OCI-LY1 (cell line): ENCODE measurements around the gene HDHD2.
"Not testable (repeated sequence)": the region's sequence is repeated elsewhere in the genome, so short reads cannot be mapped to it uniquely, and the experiment has no call there.

Experiments used
- H2AFZ ChIP-seq: fragments of 200-600 bp; sonication (generic), shearing (Covaris generic); 2 replicates; pipeline ENCODE4 v1.6.0; 2014; ENCODE audit warnings: antibody characterized with exemption, mild to moderate bottlenecking, low read length
- H3F3A ChIP-seq: fragments of 200-600 bp; sonication (generic), shearing (Covaris generic); 2 replicates; pipeline ENCODE4 v1.6.0; 2014; ENCODE audit warnings: mild to moderate bottlenecking, antibody characterized with exemption, low read length, moderate library complexity; ENCODE audit not compliant: insufficient read depth
- H3K27ac ChIP-seq: fragments of 200-600 bp; sonication (generic); 2 replicates; pipeline ENCODE4 v1.5.1; 2014; ENCODE audit warnings: low read length, mixed run types, mild to moderate bottlenecking, low read depth; ENCODE audit not compliant: poor library complexity, severe bottlenecking
- H3K27me3 ChIP-seq: fragments of 200-600 bp; sonication (generic); 2 replicates; pipeline ENCODE4 v1.6.0; 2014; ENCODE audit warnings: antibody characterized with exemption, mild to moderate bottlenecking, low read length, moderate library complexity; ENCODE audit not compliant: insufficient read depth
- H3K36me3 ChIP-seq: fragments of 200-600 bp; sonication (generic); 2 replicates; pipeline ENCODE4 v1.6.1; 2014; ENCODE audit warnings: mild to moderate bottlenecking, antibody characterized with exemption, low read length, moderate library complexity, mixed read lengths; ENCODE audit not compliant: insufficient read depth
- H3K4me1 ChIP-seq: fragments of 200-600 bp; sonication (generic); 2 replicates; pipeline ENCODE4 v1.5.1; 2014; ENCODE audit warnings: mild to moderate bottlenecking, low read length, moderate library complexity; ENCODE audit not compliant: insufficient read depth, severe bottlenecking
- H3K4me2 ChIP-seq: fragments of 200-600 bp; sonication (generic), shearing (Covaris generic); 2 replicates; pipeline ENCODE4 v1.6.1; 2014; ENCODE audit warnings: low read length
- H3K4me3 ChIP-seq: fragments of 200-600 bp; sonication (generic); 2 replicates; pipeline ENCODE4 v1.5.1; 2014; ENCODE audit warnings: low read length, low read depth, mild to moderate bottlenecking, mixed read lengths; ENCODE audit not compliant: poor library complexity, severe bottlenecking
- H3K79me2 ChIP-seq: fragments of 200-600 bp; shearing (Covaris generic); 2 replicates; pipeline ENCODE4 v1.6.1; 2016; ENCODE audit warnings: mixed run types, low read length, mixed read lengths; ENCODE audit not compliant: insufficient read depth
- H3K9ac ChIP-seq: fragments of 200-600 bp; sonication (generic), shearing (Covaris generic); 2 replicates; pipeline ENCODE4 v1.6.1; 2014; ENCODE audit warnings: mild to moderate bottlenecking, low read length, mixed read lengths
- H3K9me2 ChIP-seq: fragments of 200-600 bp; sonication (generic), shearing (Covaris generic); 2 replicates; pipeline ENCODE4 v1.6.1; 2014; ENCODE audit warnings: low read depth, mild to moderate bottlenecking, low read length, mixed read lengths
- H3K9me3 ChIP-seq: fragments of 200-600 bp; shearing (Covaris generic); 2 replicates; pipeline ENCODE4 v1.6.1; 2014; ENCODE audit warnings: low read length, mixed read lengths
- H4K20me1 ChIP-seq: fragments of 200-600 bp; sonication (generic), shearing (Covaris generic); 2 replicates; pipeline ENCODE4 v1.6.0; 2016; ENCODE audit warnings: mild to moderate bottlenecking, low read length; ENCODE audit not compliant: insufficient read depth
- EZH2 ChIP-seq: fragments of 200-600 bp; sonication (generic), shearing (Covaris generic); IDR thresholded peaks from 2 replicates; pipeline ENCODE4 v1.8.0; 2017; ENCODE audit warnings: borderline replicate concordance, mixed run types, mild to moderate bottlenecking, antibody characterized with exemption, low read length, moderate library complexity, mixed read lengths
- TF ChIP-seq, protein P1 (sequence below): fragments of 200-600 bp; sonication (generic), shearing (Covaris generic); IDR thresholded peaks from 2 replicates; pipeline ENCODE4 v1.5.1; 2017; ENCODE audit warnings: mild to moderate bottlenecking, antibody characterized with exemption, low read length, moderate library complexity, mixed read lengths

Gene HDHD2

DNA sequence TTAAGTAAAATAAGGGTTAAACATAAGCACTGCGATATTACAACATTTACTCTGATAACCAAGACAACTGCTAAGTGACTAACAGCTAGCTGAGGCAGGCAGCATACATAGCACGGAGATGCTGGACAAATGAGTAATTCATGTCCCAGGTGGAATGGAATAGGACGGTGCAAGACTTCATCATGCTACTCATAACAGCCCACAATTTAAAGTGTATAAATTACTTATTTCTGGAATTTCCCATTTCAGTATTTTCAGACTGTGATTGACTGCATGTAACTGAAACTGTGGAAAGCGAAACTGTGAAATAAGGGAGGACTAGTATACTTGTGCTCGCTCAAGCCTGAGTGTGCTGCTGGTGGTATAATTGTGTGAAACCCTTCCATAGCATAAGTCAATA is 12.9 kb upstream of the HDHD2 start:
- Histone ChIP-seq H3K9me2 (no peaks in the 10 kb centered on the region), H3K79me2 (peaks cover 37% of the 10 kb centered on the region), H2AFZ (no peak overlapping the region), H3K4me1 (peaks cover 10% of the 10 kb centered on the region), H3K27ac (no peak overlapping the region), H3K4me3 (no peak overlapping the region), H3F3A (no peaks in the 10 kb centered on the region), H3K36me3 (no peaks in the 10 kb centered on the region), H4K20me1 (no peaks in the 10 kb centered on the region), H3K9me3 (no peaks in the 10 kb centered on the region), H3K9ac (no peak overlapping the region), H3K27me3 (no peaks in the 10 kb centered on the region), H3K4me2 (peak overlapping the region; percentile 11; the same call in 1 of the 2 replicates)
- TF ChIP-seq, protein P1, sequence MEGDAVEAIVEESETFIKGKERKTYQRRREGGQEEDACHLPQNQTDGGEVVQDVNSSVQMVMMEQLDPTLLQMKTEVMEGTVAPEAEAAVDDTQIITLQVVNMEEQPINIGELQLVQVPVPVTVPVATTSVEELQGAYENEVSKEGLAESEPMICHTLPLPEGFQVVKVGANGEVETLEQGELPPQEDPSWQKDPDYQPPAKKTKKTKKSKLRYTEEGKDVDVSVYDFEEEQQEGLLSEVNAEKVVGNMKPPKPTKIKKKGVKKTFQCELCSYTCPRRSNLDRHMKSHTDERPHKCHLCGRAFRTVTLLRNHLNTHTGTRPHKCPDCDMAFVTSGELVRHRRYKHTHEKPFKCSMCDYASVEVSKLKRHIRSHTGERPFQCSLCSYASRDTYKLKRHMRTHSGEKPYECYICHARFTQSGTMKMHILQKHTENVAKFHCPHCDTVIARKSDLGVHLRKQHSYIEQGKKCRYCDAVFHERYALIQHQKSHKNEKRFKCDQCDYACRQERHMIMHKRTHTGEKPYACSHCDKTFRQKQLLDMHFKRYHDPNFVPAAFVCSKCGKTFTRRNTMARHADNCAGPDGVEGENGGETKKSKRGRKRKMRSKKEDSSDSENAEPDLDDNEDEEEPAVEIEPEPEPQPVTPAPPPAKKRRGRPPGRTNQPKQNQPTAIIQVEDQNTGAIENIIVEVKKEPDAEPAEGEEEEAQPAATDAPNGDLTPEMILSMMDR: no peak
- TF ChIP-seq EZH2: no peak

DNA sequence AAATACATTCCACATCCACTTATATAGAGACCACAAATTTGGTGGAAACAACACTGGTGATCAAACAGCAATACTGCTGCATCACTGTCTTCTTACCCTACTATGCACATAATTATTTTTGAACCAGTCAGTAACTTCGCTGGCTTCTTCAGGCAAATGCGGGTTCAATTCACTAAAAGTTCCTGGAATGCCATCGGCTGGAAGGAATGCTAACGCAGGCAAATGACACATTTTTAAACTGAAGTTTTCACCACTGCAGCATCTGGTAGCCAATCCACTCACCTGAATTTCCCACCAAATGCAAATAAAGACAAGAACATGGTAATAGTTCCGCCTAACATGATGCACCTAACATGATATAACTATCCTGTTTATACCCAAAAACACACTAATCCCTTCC is 10.0 kb upstream of the HDHD2 start:
- no peak for TF ChIP-seq EZH2
- TF ChIP-seq, protein P1: no peak
- peaks cover 10% of the 10 kb centered on the region for H3K4me1 ChIP-seq

DNA sequence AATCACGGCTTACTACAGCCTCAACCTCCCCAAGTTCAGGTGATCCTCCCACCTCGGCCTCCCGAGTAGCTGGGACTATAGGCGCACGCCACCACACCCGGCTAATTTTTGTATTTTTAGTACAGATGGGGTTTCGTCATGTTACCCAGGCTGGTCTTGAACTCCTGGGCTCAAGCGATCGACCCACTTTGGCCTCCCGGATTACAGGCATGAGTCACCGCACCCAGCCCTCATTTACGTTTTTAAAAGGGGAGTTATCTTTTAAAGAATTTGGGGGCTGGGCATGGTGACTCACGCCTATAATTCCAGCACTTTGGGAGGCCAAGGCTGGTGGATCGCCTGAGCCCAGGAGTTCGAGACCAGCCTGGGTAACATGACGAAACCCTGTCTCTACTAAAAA is 8.1 kb upstream of the HDHD2 start:
- H3K27ac ChIP-seq, H3K4me2 ChIP-seq, H3K9me3 ChIP-seq, H4K20me1 ChIP-seq, H3F3A ChIP-seq, H3K4me3 ChIP-seq, H3K9me2 ChIP-seq, H3K4me1 ChIP-seq, H3K27me3 ChIP-seq, H3K9ac ChIP-seq, H2AFZ ChIP-seq: not testable (repeated sequence)
- H3K79me2 ChIP-seq: peaks cover 13% of the 10 kb centered on the region; the same call in 1 of the 2 replicates
- peaks cover 19% of the 10 kb centered on the region; the same call in 1 of the 2 replicates for H3K36me3 ChIP-seq

More for the DNA sequence above, 10.0 kb upstream of the HDHD2 start:
- H3K79me2 ChIP-seq: peaks cover 19% of the 10 kb centered on the region; the same call in 1 of the 2 replicates
- H3K4me2 ChIP-seq: no peak overlapping the region
- no peaks in the 10 kb centered on the region for H3K9me3 ChIP-seq
- H3K27ac ChIP-seq: no peak overlapping the region
- H2AFZ ChIP-seq: no peak overlapping the region
- no peaks in the 10 kb centered on the region for H4K20me1 ChIP-seq
- no peak overlapping the region for H3K9ac ChIP-seq
- no peak overlapping the region for H3K4me3 ChIP-seq
- H3F3A ChIP-seq: no peaks in the 10 kb centered on the region
- no peaks in the 10 kb centered on the region for H3K27me3 ChIP-seq
- peaks cover 6% of the 10 kb centered on the region; the same call in 1 of the 2 replicates for H3K36me3 ChIP-seq
- no peaks in the 10 kb centered on the region for H3K9me2 ChIP-seq

DNA sequence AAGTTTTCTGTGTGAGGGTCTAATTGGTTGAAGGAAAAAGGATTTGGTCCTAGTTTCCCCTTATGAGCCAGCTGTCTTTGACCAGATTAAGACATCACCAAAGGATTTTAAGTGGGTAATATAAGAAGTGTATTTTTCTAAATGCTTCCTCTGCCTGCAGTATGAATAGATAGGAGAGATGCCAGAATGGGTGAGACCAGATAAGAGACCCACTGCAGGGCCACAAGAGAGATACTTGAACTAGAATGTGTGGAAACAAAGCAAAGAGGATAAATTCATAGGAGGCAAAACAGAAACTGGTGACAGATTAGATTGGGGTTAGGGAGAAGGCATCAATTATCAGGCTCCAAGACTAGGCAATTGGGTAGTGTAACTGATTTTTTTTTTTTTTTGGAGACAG is 1.1 kb upstream of the HDHD2 start:
- no peaks in the 10 kb centered on the region for H3K9me3 ChIP-seq
- H3F3A ChIP-seq: no peaks in the 10 kb centered on the region
- peak overlapping the region; percentile 72 for H3K4me3 ChIP-seq
- H3K27me3 ChIP-seq: no peaks in the 10 kb centered on the region
- H3K4me2 ChIP-seq: peak overlapping the region; percentile 98
- peaks cover 17% of the 10 kb centered on the region for H3K79me2 ChIP-seq
- no peak overlapping the region for H2AFZ ChIP-seq
- peaks cover 24% of the 10 kb centered on the region for H3K4me1 ChIP-seq
- H3K36me3 ChIP-seq: peaks cover 19% of the 10 kb centered on the region; the same call in 1 of the 2 replicates
- H3K9me2 ChIP-seq: no peaks in the 10 kb centered on the region
- no peaks in the 10 kb centered on the region for H4K20me1 ChIP-seq
- TF ChIP-seq, protein P1: no peak
- no peak for TF ChIP-seq EZH2
- peak overlapping the region; percentile 89; the same call in 1 of the 2 replicates for H3K9ac ChIP-seq
- H3K27ac ChIP-seq: no peak overlapping the region
